K562 (cell line): ENCODE results near the gene MGA. TPM values are rescaled to one million over a fixed set of nuclear protein-coding genes. Genes with fewer than 3 reads are reported as not detected.
A peak's percentile ranks its signal among the peaks of the same experiment; 100 is the strongest.

ENCODE experiments used
- ATAC-seq: fragments of 200-7000 bp; cut with Tn5 transposase; 3 replicates; pipeline ENCODE4 v1.9.1; 2020; ENCODE audit warnings: moderate library complexity
- BruUV-seq: library from RNA; stranded (reverse); fragments of 400-500 nt; replicated peaks from 2 replicates; lab custom pipeline; 2021; lab: Mats Ljungman, UMichigan
- CTCF ChIA-PET: fragments of 300-600 bp; formaldehyde crosslinking; extraction: SDS; loops from one replicate; lab custom pipeline; 2021; ENCODE audit warnings: low intra/inter-chr PET ratio; lab: Yijun Ruan, JAX
- POLR2A ChIA-PET: fragments of 300-600, 350-650 bp; sonication (Branson Sonifier 250); formaldehyde crosslinking; extraction: SDS; loops from one replicate; lab custom pipeline; 2021; ENCODE audit warnings: antibody characterized with exemption, inconsistent platforms; lab: Yijun Ruan, JAX
- DNase-seq, 4 experiments: peaks; one replicate each; pipeline versions ENCODE4 v3.0.0 to v3.0.0-alpha.2; 2011 to 2018; ENCODE audit warnings: low spot score in 3 of 4, mixed read lengths in 3 of 4; ENCODE audit errors: extremely low read depth in 1 of 4
- FAIRE-seq: peaks from 2 replicates; lab custom pipeline; 2011; peaks lifted over from hg19 to GRCh38; lab: Jason Lieb, UNC
- H2AFZ ChIP-seq: 2 replicates; pipeline ENCODE4 v1.6.0; 2011; ENCODE audit warnings: low read depth, low read length, control low read depth, inconsistent platforms
- H3K27ac ChIP-seq: fragments of 200-600 bp; 3 replicates; pipeline ENCODE4 v1.8.0; 2011; ENCODE audit warnings: low read depth, mild to moderate bottlenecking, control low read depth, inconsistent platforms, low read length, moderate library complexity, mixed read lengths; ENCODE audit errors: extremely low read depth
- H3K27me3 ChIP-seq, 2 experiments: fragments of 300-600 bp in 1 of 2; 2 replicates in 1 of 2; 3 replicates in 1 of 2; pipeline versions ENCODE4 v1.6.0 to v1.8.0; 2011; ENCODE audit warnings: inconsistent platforms in 2 of 2, low read length in 2 of 2, mild to moderate bottlenecking in 1 of 2, mixed read lengths in 1 of 2, moderate library complexity in 1 of 2; ENCODE audit not compliant: control insufficient read depth in 2 of 2, insufficient read depth in 2 of 2
- H3K36me3 ChIP-seq: fragments of 300-600 bp; 3 replicates; pipeline ENCODE4 v1.8.0; 2011; ENCODE audit warnings: mild to moderate bottlenecking, low read length, inconsistent platforms; ENCODE audit not compliant: control insufficient read depth, insufficient read depth
- H3K4me1 ChIP-seq, 2 experiments: fragments of 200-600 bp in 1 of 2; replicated peaks in 1 of 2; 2 replicates in 1 of 2; 3 replicates in 1 of 2; pipeline versions ENCODE4 v1.5.1 to v1.8.0; 2011; ENCODE audit warnings: inconsistent platforms in 2 of 2, low read length in 2 of 2, mild to moderate bottlenecking in 1 of 2, mixed read lengths in 1 of 2, moderate library complexity in 1 of 2; ENCODE audit not compliant: control insufficient read depth in 2 of 2, insufficient read depth in 2 of 2
- H3K4me2 ChIP-seq: 2 replicates; pipeline ENCODE4 v1.6.1; 2011; ENCODE audit warnings: low read length, control low read depth, inconsistent platforms, mixed read lengths; ENCODE audit not compliant: insufficient read depth
- H3K4me3 ChIP-seq: fragments of 200-600 bp; sonication (generic), shearing (Covaris generic); 2 replicates; pipeline ENCODE4 v1.5.1; 2016; ENCODE audit warnings: control low read depth, inconsistent platforms
- H3K79me2 ChIP-seq: fragments of 200-600 bp; 3 replicates; pipeline ENCODE4 v1.8.0; 2011; ENCODE audit warnings: low read length, inconsistent platforms; ENCODE audit not compliant: control insufficient read depth, insufficient read depth
- H3K9ac ChIP-seq, 2 experiments: 2 replicates each; pipeline versions ENCODE4 v1.6.0 to v1.6.1; 2011; ENCODE audit warnings: low read depth in 2 of 2, low read length in 2 of 2, control low read depth in 1 of 2, inconsistent platforms in 1 of 2, mild to moderate bottlenecking in 1 of 2, mixed read lengths in 1 of 2; ENCODE audit not compliant: insufficient read depth in 1 of 2
- H3K9me1 ChIP-seq: one replicate; pipeline ENCODE4 v1.6.0; 2011; ENCODE audit warnings: inconsistent platforms, mild to moderate bottlenecking, low read length, moderate library complexity; ENCODE audit not compliant: control insufficient read depth, insufficient read depth
- H3K9me3 ChIP-seq: replicated peaks from 2 replicates; pipeline ENCODE4 v1.5.1; 2011; ENCODE audit warnings: low read depth, low read length, inconsistent platforms; ENCODE audit not compliant: control insufficient read depth, insufficient read depth
- H4K20me1 ChIP-seq: replicated peaks from 2 replicates; pipeline ENCODE4 v1.6.1; 2011; ENCODE audit warnings: low read length, inconsistent platforms, mixed read lengths; ENCODE audit not compliant: control insufficient read depth, insufficient read depth
- ARID3B ChIP-seq: fragments of 250-450 bp; sonication (Bioruptor Pico); IDR thresholded peaks from 2 replicates; pipeline ENCODE4 v1.4.0; 2020; ENCODE audit warnings: borderline replicate concordance
- ATF3 ChIP-seq, 2 experiments: fragments of 450-650 bp in 1 of 2; sonication (generic) in 1 of 2; formaldehyde crosslinking in 1 of 2; IDR thresholded peaks in 1 of 2; conservative IDR thresholded peaks in 1 of 2; 2 replicates each; pipeline versions ENCODE4 v1.6.1 to v1.8.1; 2016 to 2023; ENCODE audit warnings: mild to moderate bottlenecking in 2 of 2, moderate library complexity in 2 of 2, inconsistent platforms in 1 of 2, missing genetic modification reagents in 1 of 2
- CEBPB ChIP-seq: fragments of 450-650 bp; IDR thresholded peaks from 2 replicates; pipeline ENCODE4 v1.6.1; 2016; ENCODE audit warnings: missing genetic modification characterization, missing compliant biosample characterization
- CEBPG ChIP-seq, 3 experiments: fragments of 200-800 bp in 1 of 3; sonication (Bioruptor generic) in 1 of 3; sonication (generic) in 1 of 3; formaldehyde crosslinking in 1 of 3; IDR thresholded peaks in 2 of 3; conservative IDR thresholded peaks in 1 of 3; 2 replicates each; pipeline versions ENCODE4 v1.6.1 to v1.8.0; 2016 to 2022; ENCODE audit warnings: missing compliant biosample characterization in 2 of 3, missing genetic modification characterization in 2 of 3, mild to moderate bottlenecking in 1 of 3, missing genetic modification reagents in 1 of 3
- DACH1 ChIP-seq: fragments of 450-650 bp; IDR thresholded peaks from 2 replicates; pipeline ENCODE4 v1.6.1; 2018; ENCODE audit not compliant: partially characterized antibody
- IRF9 ChIP-seq: fragments of 450-650 bp; IDR thresholded peaks from 2 replicates; pipeline ENCODE4 v1.6.1; 2016; ENCODE audit warnings: missing biosample characterization, missing genetic modification characterization
- L3MBTL2 ChIP-seq: fragments of 450-650 bp; IDR thresholded peaks from 2 replicates; pipeline ENCODE4 v1.6.1; 2016; ENCODE audit warnings: mild to moderate bottlenecking, moderate library complexity
- SMARCA4 ChIP-seq: fragments of 450-650 bp; IDR thresholded peaks from 2 replicates; pipeline ENCODE4 v1.6.1; 2016
- SMARCE1 ChIP-seq: fragments of 450-650 bp; IDR thresholded peaks from 2 replicates; pipeline ENCODE4 v1.7.1; 2016; ENCODE audit warnings: mild to moderate bottlenecking
- TRIM24 ChIP-seq, 2 experiments: fragments of 450-650 bp; IDR thresholded peaks; 2 replicates each; pipeline ENCODE4 v1.6.1; 2016
- TRIM25 ChIP-seq: fragments of 450-650 bp; IDR thresholded peaks from 2 replicates; pipeline ENCODE4 v1.7.0; 2016; ENCODE audit warnings: borderline replicate concordance
- ZNF512 ChIP-seq: IDR thresholded peaks from 2 replicates; pipeline ENCODE4 v1.6.1; 2016; ENCODE audit warnings: missing genetic modification characterization, missing compliant biosample characterization
- ZNF717 ChIP-seq: fragments of 250-450 bp; sonication (Bioruptor Pico); IDR thresholded peaks from 2 replicates; pipeline ENCODE4 v1.5.0; 2021
- WGBS: fragments of 100-300 bp; shearing (Covaris generic); methylation state at CpG from one replicate; pipeline ENCODE4 v1.1.6; 2016; ENCODE audit warnings: low coverage, mixed read lengths; ENCODE audit not compliant: insufficient coverage; ENCODE audit errors: missing lambda C conversion rate; 5-methylcytosine and 5-hydroxymethylcytosine counted together
- in situ Hi-C: fragments of 300-500 bp; cut with MboI; formaldehyde crosslinking; loops from 4 replicates; pipeline ENCODE4 v1.15.0; 2018; ENCODE audit warnings: inconsistent platforms, mixed read lengths
- intact Hi-C: fragments of 100-400 bp; cut with micrococcal nuclease; formaldehyde crosslinking; loops from 2 replicates; pipeline ENCODE4 v1.14.2; 2022
- polyA plus RNA-seq, 8 experiments: library from polyadenylated mRNA; depleted of rRNA in 4 of 8; stranded (reverse) in 5 of 8; unstranded in 3 of 8; fragments of >200 nt; fragmentation: Nextera tagmentation in 2 of 8; fragmentation: Illumina TruSeq in 1 of 8; extraction: Ambion mirVana in 2 of 8; extraction: Trizol in 1 of 8; gene quantifications; 2 replicates each; pipeline versions ENCODE4 v1.2.1 to v1.2.3, GENCODE V29; 2011 to 2014; ENCODE audit warnings: inconsistent platforms in 1 of 8, missing spikeins in 1 of 8
- total RNA-seq, 7 experiments: library from RNA; depleted of rRNA in 6 of 7; stranded (reverse); fragments of >200 nt in 6 of 7; fragmentation: Illumina TruSeq in 2 of 7; extraction: Trizol in 2 of 7; gene quantifications; 2 replicates each; pipeline versions ENCODE4 v1.2.1 to v1.2.3, GENCODE V29; 2011 to 2021; ENCODE audit warnings: low replicate concordance in 1 of 7

The MGA gene
- total and polyA plus RNA-seq, 9 of the 15 experiments (the other 6 are each of a cell fraction or from before 2014, with no cell fraction given): 4.7 to 56.1 (median 21.1) TPM

- peak in 2 of 4 experiments; percentile 18 to 32 for DNase-seq
- CTCF ChIA-PET: no interaction called here
- TF ChIP-seq SMARCA4: peak; percentile 10; the same call in 1 of the 2 replicates
- peak; percentile 21 for TF ChIP-seq DACH1
- 0 out of 2 replicates have a peak, but pooled peaks have one; percentile 19 for TF ChIP-seq SMARCE1
- no peak for TF ChIP-seq ARID3B (CRISPR knock-in tag)
- TF ChIP-seq ATF3 (IDR thresholded peaks at IDR 0.05): peak; percentile 70
- no peak for TF ChIP-seq ATF3 (CRISPR knock-in tag; conservative IDR thresholded peaks at IDR 0.05)
- TF ChIP-seq IRF9 (tag): peak; percentile 95
- no peak for TF ChIP-seq TRIM25
- peak; percentile 100 for TF ChIP-seq CEBPB (tag)
- peak; percentile 95 for TF ChIP-seq CEBPG (CRISPR knock-in tag; IDR thresholded peaks at IDR 0.05)
- TF ChIP-seq CEBPG (tag; conservative IDR thresholded peaks at IDR 0.05 in 1 of 2, IDR thresholded peaks at IDR 0.05 in 1 of 2): peak; percentile 96 to 100
- no peak for TF ChIP-seq ZNF717 (CRISPR knock-in tag)
- no peak for TF ChIP-seq L3MBTL2
- peak; percentile 10 to 48; a peak in 2 of 4 replicates for TF ChIP-seq TRIM24 (IDR thresholded peaks at IDR 0.05)
- no peak for TF ChIP-seq ZNF512 (tag)
Observed at GRCh38 chr15:41689834-41690233, 29.6 kb downstream of the MGA start.

More at GRCh38 chr15:41689834-41690233, 29.6 kb downstream of the MGA start:
- Histone ChIP-seq H3K27me3 (no peaks in the 10 kb centered on the region), H3K79me2 (peaks cover 95% of the 10 kb centered on the region), H3K27ac (peak overlapping the region; percentile 11; the same call in 1 of the 3 replicates), H3K4me3 (no peak overlapping the region), H3K4me2 (no peak overlapping the region), H2AFZ (no peak overlapping the region), H4K20me1 (peaks cover 6% of the 10 kb centered on the region; the same call in 1 of the 2 replicates), H3K9ac (no peak overlapping the region), H3K9me1 (peaks cover 3% of the 10 kb centered on the region), H3K4me1 (peaks cover 4 to 24% of the 10 kb centered on the region in 2 experiments; a peak in 3 of 5 replicates), H3K9me3 (no peaks in the 10 kb centered on the region), H3K36me3 (no peaks in the 10 kb centered on the region)
- intact Hi-C loops (loop anchor here (10.0 kb wide), 1 partner anchor 215 kb away; no protein-coding TSS in a partner anchor), in situ Hi-C loops (no loop called here)
- no TSS peak for BruUV-seq
- FAIRE-seq (no peak), ATAC-seq (peak; percentile 62)
- POLR2A ChIA-PET: interaction anchor here (1.1 to 1.2 kb wide), 2 partner anchors 12 to 34 kb away, joined by 3 read pairs; no protein-coding TSS in a partner anchor
- 46% methylated on average over 1 of the region's 1 CpG for WGBS
